ENCODE measurements around the gene GJB4. TPM values are rescaled to one million over a fixed set of nuclear protein-coding genes. Genes with fewer than 3 reads are reported as not detected.

GJB4 gene
- not detected for total RNA-seq

GRCh38 chr1:34759503-34760357 lies at the start of gene GJB4:
Gene GJB4, plus strand, starts transcription at chr1:34759740. Its CDS starts 1,515 bp downstream, at chr1:34761255.
- no peak for DNase-seq
- TF ChIP-seq CTCF (IDR thresholded peaks at IDR 0.05) (no peak), POLR2A (IDR thresholded peaks at IDR 0.05) (no peak)
- intact Hi-C loops (cut with DNase I) = no loop called here
- 46 to 47% methylated on average over 10 of the region's 10 CpGs for WGBS, 2 donors
- Histone ChIP-seq H3K4me3 (replicated peaks in 1 of 3) (no peak within 1 kb of the TSS), H3K36me3 (no peaks in the 10 kb centered on the region), H3K27me3 (no peaks in the 10 kb centered on the region), H3K27ac (no peak within 1 kb of the TSS), H3K9me3 (no peaks in the 10 kb centered on the region), H3K4me1 (no peaks in the 10 kb centered on the region)

- no peaks in the 10 kb centered on the region for H3K4me1 ChIP-seq
- TF ChIP-seq POLR2A (IDR thresholded peaks at IDR 0.05) = no peak
- no peak for TF ChIP-seq CTCF (IDR thresholded peaks at IDR 0.05)
- H3K36me3 ChIP-seq = no peaks in the 10 kb centered on the region
- H3K27me3 ChIP-seq = no peaks in the 10 kb centered on the region
- intact Hi-C loops (cut with DNase I) = no loop called here
- no peak overlapping the region for H3K4me3 ChIP-seq (replicated peaks in 1 of 3)
- H3K27ac ChIP-seq = no peak overlapping the region
- DNase-seq = no peak
- no peaks in the 10 kb centered on the region for H3K9me3 ChIP-seq
Measured at GRCh38 chr1:34710812-34711211, 48.7 kb upstream of the GJB4 start.

- H3K27ac ChIP-seq = no peak overlapping the region
- H3K4me3 ChIP-seq (replicated peaks in 1 of 3) = no peak overlapping the region
- DNase-seq = no peak
- no peaks in the 10 kb centered on the region for H3K4me1 ChIP-seq
- H3K9me3 ChIP-seq = no peaks in the 10 kb centered on the region
- intact Hi-C loops (cut with DNase I) = no loop called here
- no peaks in the 10 kb centered on the region for H3K36me3 ChIP-seq
- no peak for TF ChIP-seq POLR2A (IDR thresholded peaks at IDR 0.05)
- TF ChIP-seq CTCF (IDR thresholded peaks at IDR 0.05) = no peak
- WGBS, 2 donors = 84 to 88% methylated on average over 4 of the region's 4 CpGs
- H3K27me3 ChIP-seq = no peaks in the 10 kb centered on the region
Measured at GRCh38 chr1:34711485-34711884, 48.1 kb upstream of the GJB4 start.

- TF ChIP-seq POLR2A (IDR thresholded peaks at IDR 0.05) (no peak), CTCF (IDR thresholded peaks at IDR 0.05) (no peak)
- H3K36me3 ChIP-seq = no peaks in the 10 kb centered on the region
- no peaks in the 10 kb centered on the region for H3K27me3 ChIP-seq
- no peak overlapping the region for H3K4me3 ChIP-seq (replicated peaks in 1 of 3)
- intact Hi-C loops (cut with DNase I) = no loop called here
- H3K27ac ChIP-seq = no peak overlapping the region
- H3K4me1 ChIP-seq = no peaks in the 10 kb centered on the region
- no peaks in the 10 kb centered on the region for H3K9me3 ChIP-seq
- WGBS, 2 donors = 46 to 56% methylated on average over 7 of the region's 7 CpGs
- DNase-seq = no peak
Measured at GRCh38 chr1:34712007-34712688, 47.4 kb upstream of the GJB4 start.

GRCh38 chr1:34713443-34713842 lies 46.1 kb upstream of the GJB4 start:
- H3K4me1 ChIP-seq = no peaks in the 10 kb centered on the region
- no peak overlapping the region for H3K27ac ChIP-seq
- no peaks in the 10 kb centered on the region for H3K36me3 ChIP-seq
- no peak for DNase-seq
- intact Hi-C loops (cut with DNase I) = no loop called here
- no peaks in the 10 kb centered on the region for H3K27me3 ChIP-seq
- 84 to 93% methylated on average over 6 of the region's 6 CpGs for WGBS, 2 donors
- no peaks in the 10 kb centered on the region for H3K9me3 ChIP-seq
- no peak overlapping the region for H3K4me3 ChIP-seq (replicated peaks in 1 of 3)
- TF ChIP-seq POLR2A (IDR thresholded peaks at IDR 0.05) (no peak), CTCF (IDR thresholded peaks at IDR 0.05) (no peak)
